Stimulated activated CD4-positive, alpha-beta T cell treated with anti-CD3 and anti-CD28 coated beads, Interleukin-15, amount 100 ng/mL, for 48 hours (primary cell): Measurements from ENCODE around the gene ALDOC.
"Not testable (repeated sequence)": the region's sequence is repeated elsewhere in the genome, so short reads cannot be mapped to it uniquely, and the experiment has no call there.

Source experiments
- DNase-seq, 2 donors: peaks; one replicate each; pipeline ENCODE4 v3.0.0-alpha.2; 2020; ENCODE audit warnings: low read depth in 2 of 2

ALDOC gene

DNA sequence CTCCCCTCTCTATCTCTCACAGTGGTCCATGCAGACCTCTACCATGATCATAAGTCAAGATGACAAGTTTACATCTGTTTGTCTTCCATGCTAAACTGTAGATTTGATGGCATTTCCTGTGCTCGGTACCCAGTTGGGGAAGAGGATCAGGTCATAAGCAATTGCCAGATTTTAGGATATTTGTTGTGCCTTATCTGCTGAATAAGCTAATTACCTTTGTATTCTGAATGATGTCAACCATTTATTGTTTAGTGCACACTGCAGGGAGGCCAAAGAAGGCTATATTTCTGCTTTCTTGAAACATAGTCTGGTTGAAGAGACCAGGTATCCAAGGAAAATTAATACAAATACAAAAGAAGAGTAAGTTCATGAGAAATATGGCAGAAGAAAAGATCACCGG lies 5.8 kb upstream of the ALDOC start:
- no peak for DNase-seq

DNA sequence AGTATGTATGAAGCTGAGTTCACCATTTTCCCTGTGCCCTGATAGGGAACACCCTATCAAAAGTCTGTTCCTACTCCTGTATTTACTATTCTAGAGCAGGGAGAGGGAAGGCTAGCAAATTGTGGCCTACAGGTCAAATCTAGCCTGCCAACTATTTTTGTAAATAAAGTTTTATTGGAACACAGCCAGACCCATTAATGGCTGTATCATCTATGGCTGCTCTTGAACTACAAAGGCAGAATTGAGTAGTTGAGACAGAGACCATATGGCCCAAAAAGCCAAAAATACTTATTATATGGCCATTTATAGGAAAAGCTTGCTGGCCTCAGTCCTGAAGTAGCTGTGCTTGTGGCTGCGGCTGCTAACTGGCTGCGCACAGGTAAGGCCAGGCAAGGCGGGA lies 4.3 kb upstream of the ALDOC start:
- no peak for DNase-seq

DNA sequence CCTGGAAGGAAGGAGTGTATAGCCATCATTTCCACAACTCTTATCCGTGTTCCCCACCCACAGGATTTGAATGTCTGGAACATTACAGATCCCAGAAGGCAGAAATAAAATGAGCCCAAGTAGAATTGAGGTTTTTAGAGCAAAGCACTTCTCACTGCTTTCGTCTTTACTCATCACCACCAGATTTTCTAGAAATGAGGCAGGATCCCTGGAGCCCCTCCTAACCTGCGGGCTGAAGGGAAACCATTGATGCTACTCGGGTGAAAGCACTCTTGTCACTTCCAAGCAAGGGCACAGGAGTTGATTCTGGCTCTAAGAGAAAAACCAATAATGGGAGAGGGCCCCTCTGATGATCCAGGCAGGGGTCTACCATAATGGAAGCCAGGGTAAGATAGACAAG lies 2.8 kb upstream of the ALDOC start:
- peak in 1 of 2 donors; percentile 36 for DNase-seq

DNA sequence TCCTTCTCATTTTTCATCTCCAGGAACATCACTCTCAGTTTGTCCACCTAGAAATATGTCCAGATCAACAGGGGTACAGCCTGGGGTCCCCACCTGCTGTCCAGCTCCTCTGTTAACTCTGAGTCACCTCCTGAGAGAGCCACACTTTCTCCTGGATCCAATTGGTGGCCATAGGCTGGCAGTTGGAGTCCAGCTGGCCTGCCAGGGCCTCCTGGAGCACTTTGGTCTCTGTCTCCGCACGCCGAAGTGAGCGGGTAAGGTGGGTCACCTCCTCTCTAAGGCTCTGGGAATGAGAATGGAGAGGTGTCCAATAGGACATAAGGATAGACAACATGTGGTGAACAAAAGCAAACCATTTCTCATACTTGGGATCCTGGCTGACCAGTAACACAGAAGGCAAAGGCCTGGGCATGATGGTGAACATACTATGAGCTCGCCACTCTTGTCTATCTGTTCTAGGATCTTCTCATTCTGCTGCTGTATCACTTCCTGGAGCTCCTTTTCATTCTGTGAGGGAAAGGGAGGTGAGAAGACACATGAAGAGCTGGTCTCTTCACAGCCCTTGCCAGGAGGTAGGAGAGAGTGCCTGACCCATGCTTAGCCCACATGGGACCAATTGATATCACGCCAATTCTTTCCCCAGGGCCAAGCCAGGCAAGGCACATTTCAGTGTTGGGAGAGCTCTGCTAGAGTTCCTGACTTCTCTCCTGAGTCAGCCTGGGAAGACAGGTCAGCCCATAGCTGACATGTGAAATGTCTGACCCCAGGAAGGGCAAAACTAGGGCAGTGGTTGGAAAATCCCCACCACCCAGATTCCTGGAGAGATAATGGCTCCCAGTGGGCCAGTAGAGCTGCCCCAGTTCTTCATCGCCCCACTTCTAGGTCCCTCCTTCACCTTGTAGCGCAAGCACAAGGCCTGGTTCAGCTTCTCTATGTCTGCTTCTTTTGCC lies 1.8 kb upstream of the ALDOC start:
- DNase-seq = no peak

DNA sequence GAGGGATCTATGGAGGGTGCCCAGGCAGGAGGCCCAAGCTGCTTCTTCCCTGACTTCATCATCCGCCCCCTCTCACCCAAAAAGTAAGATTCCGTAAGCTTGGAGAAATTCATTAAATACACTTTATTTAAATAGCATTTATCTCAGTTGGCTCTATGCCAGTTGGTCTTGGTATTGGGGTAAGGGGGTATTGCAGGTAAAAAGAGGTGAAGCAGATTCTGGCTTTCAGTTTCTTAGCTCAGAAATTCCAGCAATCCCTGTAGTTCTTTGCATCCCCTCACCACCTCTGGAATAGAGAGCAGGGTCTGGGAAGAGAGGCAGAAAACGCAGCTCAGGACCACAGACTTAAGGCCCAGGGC lies 750 bp upstream of the ALDOC start:
- no peak for DNase-seq

DNA sequence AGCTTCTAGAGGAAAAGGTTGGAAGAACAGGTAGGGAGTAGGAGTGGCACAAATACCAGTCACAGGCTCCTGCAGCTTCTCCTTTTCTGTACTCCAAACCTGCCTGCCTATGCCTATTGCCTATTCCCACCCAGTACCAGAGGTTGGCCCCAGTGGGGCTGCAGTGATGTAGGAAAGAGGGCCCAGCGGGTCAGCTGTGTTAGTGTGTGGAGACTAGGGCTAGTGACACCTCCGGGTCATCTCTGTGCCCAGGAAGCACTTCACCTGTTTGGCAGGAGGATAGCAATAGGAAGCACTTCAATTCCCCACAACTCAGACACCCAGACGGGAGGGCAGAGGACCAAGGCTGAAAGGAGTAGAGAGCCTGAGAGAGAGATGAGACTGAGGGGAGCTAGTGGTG lies 679 bp downstream of the ALDOC start:
- not testable (repeated sequence) for DNase-seq

DNA sequence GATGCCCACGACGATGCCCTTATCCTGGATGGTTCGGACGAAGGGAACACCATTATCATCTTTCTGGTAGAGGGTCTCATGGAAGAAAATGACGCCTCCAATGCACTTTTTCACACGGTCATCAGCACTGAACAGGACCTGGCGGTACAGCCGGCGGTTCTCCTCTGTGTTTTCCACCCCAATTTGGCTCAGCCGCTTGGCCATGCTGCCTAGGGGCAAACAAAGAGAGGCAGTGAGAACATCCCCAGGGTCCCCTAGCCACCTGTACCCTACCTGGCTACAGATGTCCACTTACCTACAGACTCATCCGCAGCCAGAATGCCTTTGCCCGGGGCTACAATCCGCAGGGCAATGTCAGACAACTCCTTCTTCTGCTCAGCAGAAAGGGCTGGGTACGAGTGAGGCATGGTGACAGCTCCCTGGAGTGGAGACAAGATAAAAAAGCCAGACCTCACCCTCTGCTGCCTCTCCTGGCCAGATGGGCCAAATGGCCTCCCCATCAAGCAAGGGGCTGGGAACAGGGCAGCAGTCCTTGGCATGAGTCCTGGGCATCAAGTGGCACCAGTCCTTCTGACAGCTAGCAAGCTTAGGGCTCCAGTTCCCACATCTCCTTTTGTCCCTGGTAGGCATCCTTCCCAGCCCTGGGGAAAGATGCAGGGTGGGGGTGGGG lies 1.4 kb downstream of the ALDOC start:
- DNase-seq = no peak

DNA sequence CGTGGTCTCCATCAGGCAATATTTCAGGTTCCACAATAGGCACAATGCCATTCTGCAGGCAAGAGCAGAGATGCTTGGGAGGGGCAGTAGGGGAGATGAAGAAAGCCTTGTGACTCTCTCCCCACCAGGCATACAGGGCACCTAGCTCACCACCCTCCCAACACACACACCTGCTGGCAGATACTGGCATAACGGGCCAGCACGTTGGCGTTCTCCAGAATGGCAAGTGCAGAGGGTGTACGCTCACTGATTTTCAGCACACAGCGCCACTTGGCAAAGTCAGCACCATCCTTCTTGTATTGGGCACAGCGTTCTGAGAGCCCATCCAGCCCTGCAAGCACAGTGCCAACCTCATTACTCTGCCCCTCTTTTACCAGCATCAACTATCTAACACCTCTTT lies 2.2 kb downstream of the ALDOC start:
- no peak for DNase-seq

DNA sequence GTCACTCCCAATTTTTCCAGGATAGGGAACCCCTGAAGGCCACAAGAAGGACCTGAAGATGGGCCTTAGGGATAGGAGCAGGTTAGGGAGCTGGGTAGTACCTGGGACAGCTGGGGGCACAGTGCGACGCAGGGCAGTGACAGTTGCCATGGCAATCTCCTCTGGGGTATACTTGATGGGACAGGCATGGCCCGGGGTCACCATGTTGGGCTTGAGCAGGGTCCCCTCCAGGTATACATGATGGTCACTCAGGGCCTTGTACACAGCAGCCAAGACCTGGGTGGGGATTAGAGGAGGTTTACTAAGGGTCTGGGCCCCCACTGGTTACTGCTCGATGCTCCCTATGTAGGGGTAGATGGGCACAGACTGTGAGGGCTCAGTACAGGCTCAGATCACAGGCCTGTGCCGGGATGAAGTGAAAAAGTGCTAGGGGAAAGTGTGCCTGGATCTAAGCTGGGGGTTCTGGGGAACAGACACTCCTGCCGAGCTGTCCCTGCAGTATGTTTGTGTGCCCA lies 2.7 kb downstream of the ALDOC start:
- DNase-seq = no peak

DNA sequence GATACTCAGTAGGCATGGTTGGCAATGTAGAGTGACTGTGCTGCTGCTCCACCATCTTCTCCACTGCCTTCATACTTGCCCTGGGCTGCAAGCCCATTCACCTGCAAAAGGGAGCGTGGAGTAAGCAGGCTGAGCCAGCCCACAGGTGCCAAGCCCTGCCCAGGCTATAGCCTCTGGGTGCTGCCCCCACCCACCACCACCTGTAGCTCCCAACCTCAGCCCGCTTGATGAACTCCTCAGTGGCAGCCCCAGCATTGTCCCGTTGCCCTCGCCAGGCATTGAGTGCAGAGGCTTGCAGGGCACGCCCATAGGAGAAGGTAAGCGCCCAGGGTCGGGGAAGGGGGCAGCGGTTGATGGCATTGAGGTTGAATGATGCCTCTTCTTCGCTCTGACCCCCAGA lies 3.2 kb downstream of the ALDOC start:
- DNase-seq = no peak

DNA sequence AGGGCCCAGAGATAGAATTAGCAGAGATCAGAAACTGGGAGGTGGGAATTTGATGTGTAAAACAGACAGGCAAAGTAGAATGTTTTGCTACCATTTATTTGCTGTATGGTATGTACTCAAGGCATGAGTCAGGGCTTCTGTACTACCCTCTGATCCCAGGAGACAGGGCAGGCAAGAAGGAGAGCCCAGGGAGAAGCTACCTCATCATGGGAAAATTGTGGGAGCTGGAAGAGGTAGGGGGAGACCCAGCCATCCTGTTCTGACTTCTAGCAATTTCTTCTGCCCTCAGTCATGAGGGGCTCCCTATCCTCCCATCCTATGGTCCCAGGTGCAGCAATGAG lies 3.7 kb downstream of the ALDOC start:
- DNase-seq = no peak

DNA sequence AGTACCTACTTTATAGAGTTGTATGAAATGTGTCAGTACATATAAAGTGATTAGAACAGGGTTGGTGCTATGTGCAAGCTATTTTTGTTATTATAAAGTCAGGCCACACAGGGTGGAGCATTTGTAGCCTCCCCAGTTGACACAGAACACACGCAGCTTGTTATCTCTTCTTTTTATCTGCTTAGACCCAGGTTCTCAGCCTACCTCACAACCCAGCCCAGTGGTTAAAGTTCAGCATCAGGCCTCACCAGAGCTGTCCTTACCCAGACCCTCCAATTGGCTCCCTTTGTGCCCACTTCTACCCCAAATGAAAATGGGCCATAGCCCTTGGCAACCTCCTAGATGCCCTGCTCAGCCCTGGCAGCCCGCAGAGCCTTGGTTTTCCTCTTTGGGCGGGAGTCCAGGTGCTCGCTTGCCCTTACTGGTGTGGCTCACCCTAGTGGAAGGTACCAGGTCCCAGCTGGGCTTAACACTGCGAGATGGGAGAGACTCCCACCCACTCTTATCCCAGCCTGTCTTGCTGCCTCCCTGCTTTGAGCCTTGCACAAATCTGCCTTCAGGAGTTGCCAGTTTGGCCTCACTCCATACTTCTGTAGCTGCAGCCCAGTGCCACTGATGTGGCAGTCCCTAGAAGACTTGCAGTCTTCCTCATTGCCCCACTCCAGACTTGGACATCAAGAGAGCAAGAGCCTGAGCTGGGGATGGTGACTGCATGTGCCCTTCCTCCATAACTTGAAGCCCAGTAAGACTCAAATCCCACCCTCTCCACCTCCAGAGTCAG lies 4.2 kb downstream of the ALDOC start:
- DNase-seq = no peak

DNA sequence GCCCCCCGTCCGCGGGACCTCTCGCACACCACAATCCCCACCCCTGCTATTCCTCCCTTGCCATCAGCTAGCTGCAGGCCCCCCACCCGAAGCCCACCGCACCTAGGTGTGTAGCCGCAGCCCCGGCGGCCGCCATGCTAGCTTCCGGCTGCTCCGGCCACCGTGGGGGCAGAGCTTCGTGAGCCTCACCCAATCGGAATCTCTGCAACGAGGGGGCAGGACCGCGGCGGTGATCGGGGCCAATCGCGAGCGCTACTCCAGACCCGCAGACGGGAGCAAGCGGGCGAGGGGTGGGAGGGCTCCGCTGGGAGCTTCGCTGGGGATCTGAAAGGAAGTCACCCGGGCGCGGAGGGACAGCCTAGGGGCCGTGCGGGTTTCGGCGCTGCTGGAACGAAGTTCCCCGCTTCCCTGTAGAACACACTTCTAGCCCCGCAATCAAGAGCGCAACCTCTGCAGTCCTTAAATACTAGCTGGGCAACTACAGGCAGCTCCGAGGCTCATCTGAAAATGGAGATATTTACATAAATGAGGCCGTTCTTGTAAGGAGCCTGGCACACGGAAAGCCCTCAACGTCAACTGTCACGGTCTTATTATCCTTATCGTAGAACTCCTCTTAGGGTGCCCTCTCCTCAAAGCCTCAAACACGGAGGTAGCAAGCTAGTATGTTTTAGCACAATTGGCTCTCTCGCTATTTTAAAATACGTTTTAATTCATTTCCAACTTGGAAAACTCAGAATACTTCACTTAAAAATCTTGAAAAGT lies 5.2 kb downstream of the ALDOC start, which contains the start of gene PIGS:
PIGS (minus strand) TSS at position 164 of the 762 bp plus-strand sequence; CDS start at position 136, 28 bp downstream.
- DNase-seq = peak; percentile 90 to 91

DNA sequence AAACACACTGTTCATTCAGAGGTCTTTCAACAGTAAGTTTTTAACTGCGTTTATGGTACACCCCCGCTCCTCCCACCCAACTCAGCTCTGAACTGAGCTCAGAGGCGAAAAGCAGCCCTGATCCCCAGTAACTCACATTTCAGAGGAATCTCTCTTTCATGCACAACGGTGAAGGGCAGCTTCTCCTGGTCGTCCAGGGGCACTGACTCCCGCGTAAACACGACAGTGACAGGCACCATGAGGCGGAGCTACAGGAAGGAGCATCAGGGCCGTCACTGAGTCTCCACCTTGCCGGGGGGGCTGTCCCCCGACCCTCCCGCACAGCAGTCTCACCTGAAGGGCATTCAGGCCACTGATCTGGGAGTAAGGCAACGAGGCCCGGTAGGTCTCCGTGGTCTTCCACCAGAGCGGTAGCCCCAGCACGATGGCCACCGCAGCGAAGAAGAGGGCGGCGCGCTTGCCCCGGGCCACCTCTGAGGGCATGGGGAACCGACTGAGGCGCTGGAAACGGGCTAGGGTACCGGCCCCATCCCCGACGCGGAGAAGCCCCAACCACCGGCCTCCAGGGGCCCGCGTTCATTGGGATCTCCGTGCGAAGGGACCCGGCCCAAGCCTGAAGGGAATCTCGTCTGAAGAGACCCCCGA lies 5.9 kb downstream of the ALDOC start:
- DNase-seq = no peak

DNA sequence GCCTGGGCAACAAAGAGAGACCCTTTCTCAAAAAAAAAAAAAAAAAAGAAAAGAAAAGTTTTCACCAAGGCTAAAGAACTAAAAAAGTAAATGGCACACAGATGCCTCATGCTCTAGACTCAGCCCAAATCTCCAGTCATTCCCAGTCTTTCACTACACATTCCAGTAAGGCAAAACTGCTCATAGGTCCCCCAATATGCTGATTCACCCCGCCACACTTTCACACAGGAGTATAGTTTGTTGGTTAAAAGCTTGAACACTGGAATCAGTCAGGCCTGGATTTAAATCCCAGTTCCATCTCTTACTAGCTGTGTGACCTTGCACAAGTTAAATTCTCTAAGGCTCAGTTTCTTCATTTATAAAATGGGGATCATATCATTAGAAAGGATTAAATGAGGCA lies 7.2 kb downstream of the ALDOC start:
- no peak for DNase-seq

DNA sequence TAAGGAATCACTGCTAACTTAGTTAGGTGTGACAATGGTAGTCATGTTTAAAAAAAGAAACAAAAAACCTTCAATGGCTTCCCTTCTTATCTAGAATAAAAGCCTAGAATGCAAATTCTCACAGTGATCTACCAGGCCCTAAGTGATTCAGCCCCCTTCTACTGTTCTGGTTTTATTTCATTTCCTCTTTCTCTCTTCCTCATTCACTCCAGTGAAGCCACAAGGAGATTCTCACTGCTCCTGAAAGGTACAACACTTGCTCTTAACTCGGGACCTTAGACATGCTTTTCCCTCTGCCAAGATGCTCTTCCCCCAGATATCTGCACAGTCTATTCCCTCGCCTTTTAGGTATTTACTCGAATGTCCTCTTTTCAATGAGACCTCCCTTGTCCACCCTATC lies 9.1 kb downstream of the ALDOC start:
- no peak for DNase-seq

DNA sequence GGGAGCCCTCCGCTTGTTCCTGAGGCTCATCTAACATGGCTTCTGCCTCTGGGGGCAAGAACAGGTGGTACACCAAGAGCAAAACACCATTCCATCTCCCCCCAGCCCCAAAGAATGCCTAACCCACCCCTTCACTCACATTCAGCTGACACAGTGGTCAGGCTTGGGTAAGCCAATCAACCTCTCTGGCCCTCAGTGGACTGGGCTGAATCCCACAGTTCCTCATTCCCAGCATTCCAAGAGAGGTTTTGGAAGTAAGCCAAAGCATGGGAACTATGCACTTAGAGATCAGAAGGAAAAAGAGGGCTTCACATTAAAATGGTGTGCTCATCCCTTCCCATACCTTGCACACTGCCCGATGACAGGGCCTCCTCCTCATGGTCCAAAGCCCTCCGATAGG lies 13.2 kb downstream of the ALDOC start:
- DNase-seq = no peak

DNA sequence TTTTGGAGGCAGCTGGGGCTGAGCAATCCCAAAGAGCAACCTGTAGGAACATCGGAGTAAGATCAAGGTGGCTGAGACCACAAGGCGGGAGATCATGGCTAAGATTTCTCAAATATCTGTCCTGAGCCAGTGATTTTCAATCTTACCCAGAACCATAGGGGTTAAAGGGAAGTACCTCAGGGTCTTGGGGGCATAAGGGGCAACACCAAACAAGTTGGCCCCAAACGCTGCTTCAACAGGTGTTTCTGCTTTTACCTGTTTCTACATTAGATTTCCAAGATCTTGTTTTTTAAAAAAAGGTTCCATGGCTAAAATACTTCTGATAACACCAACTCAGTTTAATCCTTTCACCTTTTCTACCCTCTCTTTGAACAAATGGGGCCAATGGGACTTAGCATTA lies 21.7 kb downstream of the ALDOC start:
- DNase-seq = no peak

DNA sequence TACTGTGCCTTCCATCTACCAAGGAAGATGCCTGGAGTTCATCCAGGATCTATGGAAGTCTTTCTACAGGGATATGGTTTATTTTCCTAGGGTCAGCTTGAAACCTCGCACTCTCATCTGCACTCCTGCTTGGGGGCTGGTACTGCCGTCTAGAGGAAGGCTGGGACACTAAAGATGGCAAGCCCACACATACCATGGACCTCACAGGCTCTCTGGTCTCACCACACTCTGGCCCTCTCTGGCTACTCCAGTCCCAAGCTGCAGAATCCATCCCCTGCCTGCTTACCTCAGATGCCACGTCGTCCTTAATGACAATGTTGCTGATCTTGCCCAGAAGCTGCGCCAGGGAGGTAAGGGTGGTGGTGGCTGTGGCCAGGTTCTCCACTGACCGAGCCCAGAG lies 22.1 kb downstream of the ALDOC start:
- no peak for DNase-seq

DNA sequence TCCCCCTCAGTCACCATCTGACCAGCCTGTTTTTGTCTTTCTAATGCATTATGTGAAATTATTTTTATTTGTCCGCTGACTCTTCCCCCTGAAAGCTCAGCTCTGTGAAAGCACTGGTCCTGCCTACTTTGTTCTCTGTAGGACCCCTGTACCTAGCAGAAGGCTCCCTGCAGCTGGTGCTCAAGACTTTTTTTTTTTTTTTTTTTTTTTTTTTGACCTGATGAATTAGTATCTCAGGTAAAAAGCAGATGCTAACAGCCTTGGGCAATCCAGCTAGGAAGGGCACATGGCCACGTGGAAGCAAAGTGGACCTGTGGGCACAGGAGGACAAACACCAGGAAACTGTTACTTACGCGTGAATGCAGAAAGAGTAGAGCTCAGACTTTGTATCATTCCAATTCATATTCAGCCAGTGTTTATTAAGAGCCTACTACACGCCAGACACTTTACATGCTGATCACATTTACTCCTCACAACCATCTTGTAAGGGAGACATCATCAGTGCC lies 23.6 kb downstream of the ALDOC start:
- DNase-seq = no peak
